Measurements from ENCODE around the gene IL12RB2. TPM values are rescaled to one million over a fixed set of nuclear protein-coding genes. Genes with fewer than 3 reads are reported as not detected.

The IL12RB2 gene
- total and polyA plus RNA-seq, 2 of the 13 experiments (the other 11 are each of a cell fraction or from before 2014, with no cell fraction given): not detected

GRCh38 chr1:67430358-67431155 is 122.9 kb downstream of the IL12RB2 start, which contains the start of gene SERBP1 (continued):
- TF ChIP-seq CEBPZ (IDR thresholded peaks at IDR 0.05; ENCODE audit: low read length) (no peak), ZFP1 (CRISPR knock-in tag; IDR thresholded peaks at IDR 0.05) (no peak), ZNF547 (CRISPR knock-in tag; IDR thresholded peaks at IDR 0.05) (peak; percentile 81), JDP2 (CRISPR knock-in tag; IDR thresholded peaks at IDR 0.05; ENCODE audit: borderline replicate concordance) (no peak), ZNF160 (CRISPR knock-in tag; IDR thresholded peaks at IDR 0.05) (no peak; the same call in 1 of the 2 replicates), HDAC1 (CRISPR knock-in tag; IDR thresholded peaks at IDR 0.05) (peak; percentile 83), ZFP36L1 (CRISPR knock-in tag; IDR thresholded peaks at IDR 0.05) (peak; percentile 34; the same call in 1 of the 2 replicates), ZNF772 (CRISPR knock-in tag; IDR thresholded peaks at IDR 0.05) (peak; percentile 18; the same call in 1 of the 2 replicates), ZFP90 (CRISPR knock-in tag; IDR thresholded peaks at IDR 0.05; ENCODE audit: borderline replicate concordance) (no peak; the same call in 1 of the 2 replicates), CHD2 (IDR thresholded peaks at IDR 0.05; ENCODE audit: low read depth, low read length) (peak; percentile 88), DNMT1 (CRISPR knock-in tag; IDR thresholded peaks at IDR 0.05) (peak; percentile 83; the same call in 1 of the 2 replicates), FIP1L1 (IDR thresholded peaks at IDR 0.05; ENCODE audit: borderline replicate concordance, insufficient read depth, low read depth, low read length) (no peak), SP2 (CRISPR knock-in tag; IDR thresholded peaks at IDR 0.05) (peak; percentile 59; the same call in 1 of the 2 replicates), HOXA3 (CRISPR knock-in tag; IDR thresholded peaks at IDR 0.05) (peak; percentile 91), ELK4 (CRISPR knock-in tag; IDR thresholded peaks at IDR 0.05; ENCODE audit: borderline replicate concordance) (no peak; the same call in 1 of the 2 replicates), MTF2 (CRISPR knock-in tag; IDR thresholded peaks at IDR 0.05; ENCODE audit: borderline replicate concordance) (peak; percentile 5; the same call in 1 of the 2 replicates), ATAD3A (CRISPR knock-in tag; IDR thresholded peaks at IDR 0.05) (no peak), ZNF281 (CRISPR knock-in tag; IDR thresholded peaks at IDR 0.05; ENCODE audit: borderline replicate concordance) (no peak), ZNF773 (CRISPR knock-in tag; IDR thresholded peaks at IDR 0.05; ENCODE audit: borderline replicate concordance) (no peak), CREBL2 (CRISPR knock-in tag; IDR thresholded peaks at IDR 0.05; ENCODE audit: borderline replicate concordance) (no peak), PCBP2 (optimal IDR thresholded peaks at IDR 0.05; ENCODE audit: low read depth, low read length, poor library complexity, severe bottlenecking) (no peak), CC2D1A (CRISPR knock-in tag; IDR thresholded peaks at IDR 0.05) (no peak)
